Right renal pelvis (tissue), 4 donors: Measurements from ENCODE around the gene DYRK4. TPM values are rescaled to one million over a fixed set of nuclear protein-coding genes. Genes with fewer than 3 reads are reported as not detected.
"Not testable (repeated sequence)": the region's sequence is repeated elsewhere in the genome, so short reads cannot be mapped to it uniquely, and the experiment has no call there.

Source experiments
- DNase-seq, 4 donors: peaks; one replicate each; pipeline ENCODE4 v3.0.0-alpha.2; 2013; ENCODE audit warnings: low read depth in 4 of 4, low spot score in 3 of 4, missing footprints in 1 of 4
- polyA plus RNA-seq, 4 donors: library from polyadenylated mRNA; unstranded; fragments of 120-200 nt; gene quantifications; one replicate each; pipeline ENCODE4 v1.2.1, GENCODE V29; 2013; ENCODE audit not compliant: insufficient read length in 4 of 4

Gene DYRK4
- polyA plus RNA-seq, result 10 to 100 TPM; 50.7 to 57.6 (median 54.3) TPM

- DNase-seq, result peak; percentile 70 to 83 (median 75)
These were observed at the start of gene DYRK4 for GRCh38 chr12:4562034-4562657. Gene DYRK4, plus strand, starts transcription at chr12:4562208. Its CDS starts 38 bp downstream, at chr12:4562246.

GRCh38 chr12:4518106-4518728 lies 43.8 kb upstream of the DYRK4 start:
- no peak for DNase-seq

- DNase-seq, result not testable (repeated sequence)
These were observed 38.6 kb upstream of the DYRK4 start for GRCh38 chr12:4523443-4523842.

- no peak for DNase-seq
These were observed 35.0 kb upstream of the DYRK4 start for GRCh38 chr12:4526923-4527546.

DNA sequence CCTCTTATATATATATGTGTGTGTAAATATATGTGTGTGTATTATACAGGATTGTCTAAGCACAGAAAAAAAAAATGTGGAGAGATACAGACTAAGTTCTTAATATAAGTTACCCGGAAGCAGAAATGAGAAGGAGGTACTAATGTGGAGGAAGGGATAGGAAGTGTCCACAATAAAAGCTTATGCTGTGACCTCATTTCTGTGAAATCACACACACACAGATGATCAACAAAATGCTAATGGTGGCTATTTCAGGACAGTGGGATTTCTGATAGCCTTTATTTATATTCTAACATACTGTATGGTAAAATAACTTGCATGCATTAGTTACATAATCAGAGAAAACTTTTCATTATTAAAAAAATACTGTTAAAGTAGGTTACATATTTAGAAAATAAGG lies 31.8 kb upstream of the DYRK4 start:
- no peak for DNase-seq

GRCh38 chr12:4530982-4531586 lies 30.9 kb upstream of the DYRK4 start:
- DNase-seq, result no peak

DNA sequence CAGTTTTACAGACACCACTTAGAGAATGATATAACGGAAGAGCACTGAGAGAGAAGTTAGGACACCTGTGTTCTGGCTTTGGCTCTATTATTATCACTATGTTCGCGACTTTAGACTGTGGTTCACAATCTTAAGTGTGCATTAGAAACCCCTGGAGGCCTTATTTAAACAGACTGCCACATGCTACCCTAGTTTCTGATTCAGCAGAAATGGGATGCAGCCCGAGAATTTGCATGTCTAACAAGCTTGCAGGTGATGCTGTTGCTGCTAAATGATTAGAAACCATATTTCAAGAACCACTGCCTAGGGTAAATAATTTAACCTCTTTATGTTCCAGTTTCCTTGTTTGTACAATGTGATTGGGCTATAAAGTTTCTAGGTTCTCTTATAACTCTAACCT lies 26.9 kb upstream of the DYRK4 start:
- no peak for DNase-seq

DNA sequence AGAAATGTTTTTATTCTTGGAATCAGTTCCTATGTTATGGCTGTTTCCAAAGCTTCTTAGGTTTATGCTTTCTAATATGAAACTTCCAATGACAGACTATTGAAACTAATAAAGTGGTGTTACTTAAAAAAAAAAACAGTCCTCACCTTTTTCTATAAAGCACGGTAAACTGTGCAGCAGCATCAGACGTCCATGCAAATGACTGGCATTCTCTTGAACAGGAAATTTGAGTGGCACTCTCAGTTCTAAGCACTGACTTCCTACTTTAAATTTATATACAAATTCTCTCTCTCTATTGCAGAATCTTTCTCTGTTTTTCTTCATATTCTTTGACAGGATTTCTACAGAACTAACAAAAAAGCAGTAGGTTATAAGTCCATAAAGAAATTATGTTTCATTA lies 26.1 kb upstream of the DYRK4 start:
- no peak for DNase-seq

DNA sequence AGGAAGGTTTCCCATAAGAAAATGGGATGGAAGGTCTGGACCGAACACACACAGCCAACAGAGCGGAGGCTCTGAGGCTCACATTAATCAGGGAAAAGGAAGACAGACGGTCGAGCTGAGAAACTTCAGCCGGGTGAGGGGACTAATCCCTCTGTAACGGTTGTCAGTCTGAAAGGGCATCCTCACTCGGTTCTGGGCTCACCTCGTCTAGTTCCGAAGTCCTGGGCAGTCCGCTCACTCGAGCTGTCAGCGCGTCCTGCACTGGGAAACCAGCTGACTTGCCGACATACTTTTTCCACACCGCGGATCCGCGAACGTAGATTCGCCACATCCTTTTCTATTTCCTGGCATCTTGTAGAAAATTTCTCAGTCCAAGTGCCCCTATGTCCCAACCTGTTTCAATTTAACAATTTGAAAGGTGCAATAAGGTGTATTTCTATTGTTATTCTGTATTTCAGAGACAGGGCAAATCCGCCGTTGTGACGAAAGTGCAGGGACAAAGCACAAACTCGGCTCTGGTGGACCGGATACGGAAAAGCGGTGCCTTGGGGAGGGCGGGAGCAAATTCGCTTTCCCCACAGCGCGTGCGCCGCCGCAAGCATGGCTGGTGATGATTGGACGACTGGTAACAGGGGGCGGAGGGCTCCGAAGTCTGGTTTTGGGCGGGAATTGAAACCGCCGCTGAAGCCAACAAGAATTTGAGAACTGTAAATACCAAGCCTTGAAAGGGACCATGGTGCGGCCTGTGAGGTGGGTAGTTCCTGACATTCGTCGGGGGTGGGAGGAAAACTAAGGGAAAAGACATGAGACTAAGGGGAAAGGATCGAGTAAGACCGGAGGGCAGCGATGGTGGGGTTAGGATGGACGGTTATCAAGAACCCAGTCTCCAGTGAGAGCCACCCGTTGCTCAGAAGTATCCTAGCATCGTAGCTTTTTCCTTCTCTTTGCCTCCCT lies 23.5 kb upstream of the DYRK4 start, which contains the start of gene RAD51AP1:
Gene RAD51AP1 (plus strand): TSS at position 684 of the 954 bp plus-strand sequence. CDS start 50 bp downstream, at position 734.
- peak; percentile 91 to 93 (median 92) for DNase-seq

- DNase-seq, result no peak
These were observed 22.7 kb upstream of the DYRK4 start for GRCh38 chr12:4539167-4539870.

- no peak for DNase-seq
These were observed 21.8 kb upstream of the DYRK4 start for GRCh38 chr12:4540170-4540569.

- DNase-seq, result no peak
These were observed 21.4 kb upstream of the DYRK4 start for GRCh38 chr12:4540638-4541037.

DNA sequence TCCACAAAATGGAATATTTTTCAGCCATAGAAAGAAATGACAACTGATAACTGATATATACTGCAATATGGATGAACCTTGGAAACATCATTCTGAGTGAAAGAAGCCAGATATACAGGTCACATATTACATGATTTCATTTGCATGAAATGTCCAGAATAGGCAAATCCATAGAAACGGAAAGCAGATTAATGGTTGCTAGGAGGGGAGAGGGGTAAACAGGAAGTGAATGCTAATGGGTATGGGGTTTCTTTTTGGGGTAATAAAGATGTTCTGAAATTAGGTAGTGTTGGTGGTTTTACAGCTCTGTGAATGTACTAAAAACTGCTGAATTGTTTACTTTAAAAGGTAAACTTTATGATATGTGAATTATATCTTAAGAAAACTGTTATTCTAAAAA lies 16.8 kb upstream of the DYRK4 start:
- DNase-seq, result no peak

GRCh38 chr12:4552191-4552590 lies 9.8 kb upstream of the DYRK4 start:
- DNase-seq, result no peak

- DNase-seq, result no peak
These were observed 8.1 kb upstream of the DYRK4 start for GRCh38 chr12:4553943-4554342.

DNA sequence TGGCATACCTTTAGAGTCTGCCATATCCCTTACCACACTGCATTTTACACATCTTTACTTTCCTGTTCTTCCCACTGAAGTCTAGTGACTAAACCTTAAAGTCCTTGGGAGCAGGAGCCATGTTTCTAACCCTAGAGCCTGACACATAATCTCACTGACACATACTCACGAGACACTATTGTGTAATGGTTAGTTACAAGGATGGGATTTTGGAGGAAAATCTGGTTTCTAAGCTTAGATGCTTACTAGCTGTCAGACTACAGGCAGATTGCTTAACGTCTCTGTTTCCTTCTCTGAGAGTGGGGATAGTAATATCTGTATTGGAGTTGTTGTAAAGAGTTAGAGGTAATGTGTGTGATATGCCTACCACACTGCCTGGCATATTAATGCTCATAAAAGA lies 6.2 kb upstream of the DYRK4 start:
- no peak for DNase-seq

DNA sequence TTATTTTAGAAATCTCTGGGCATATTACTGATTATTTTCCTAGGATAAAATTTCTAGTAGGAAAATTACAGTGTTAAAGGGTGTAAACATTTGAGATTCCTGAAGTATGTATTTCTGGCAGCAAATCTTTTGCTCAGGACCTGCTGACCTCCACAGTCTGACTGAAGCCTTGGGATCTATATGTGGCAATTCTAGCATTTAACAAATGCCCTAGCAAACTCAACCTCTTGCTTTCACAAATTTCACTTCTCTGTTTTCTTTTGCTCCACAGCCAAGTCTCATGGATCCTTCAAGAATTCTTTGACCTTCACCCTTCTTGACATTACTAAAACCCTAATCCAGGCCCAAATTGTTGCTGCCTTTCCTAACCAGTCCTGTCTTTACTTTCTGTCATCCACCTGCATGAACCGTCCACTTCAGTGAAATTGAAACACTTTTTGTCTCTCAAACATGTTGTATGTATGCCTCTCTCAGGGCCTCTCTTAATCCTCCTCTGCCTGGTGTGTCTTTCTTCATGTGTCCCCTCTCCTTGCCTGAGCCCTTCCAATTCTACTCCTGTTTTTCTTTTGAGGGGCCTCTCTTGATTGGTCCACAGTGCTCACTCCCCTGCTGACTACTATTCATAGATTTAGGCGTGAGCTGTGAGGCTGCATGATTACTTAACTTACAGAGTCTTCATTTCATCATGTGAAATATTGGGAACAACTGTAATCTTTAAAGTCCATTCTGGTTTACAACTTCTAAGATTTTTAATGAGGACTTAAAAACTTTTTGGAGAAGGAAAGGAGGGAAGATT lies 5.1 kb upstream of the DYRK4 start:
- DNase-seq, result no peak

DNA sequence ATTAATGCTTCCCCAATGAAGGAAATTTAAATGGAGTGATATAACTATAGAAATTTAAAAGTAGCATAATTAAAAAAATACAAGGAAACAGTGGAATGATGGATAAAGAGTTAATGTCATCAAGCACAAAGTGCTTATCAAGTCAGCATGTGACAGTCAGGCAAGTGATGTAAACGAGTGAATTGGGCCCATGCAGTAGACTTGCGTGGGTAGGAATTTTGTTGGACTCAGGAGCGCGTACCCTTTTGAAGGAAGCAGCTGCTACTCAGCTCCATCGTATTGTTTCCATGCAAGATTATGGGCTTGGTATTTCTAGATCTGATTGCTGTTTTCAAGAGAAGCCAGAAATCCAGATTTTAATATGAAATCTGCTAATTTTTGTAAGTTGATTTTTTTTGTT lies 4.4 kb upstream of the DYRK4 start:
- DNase-seq, result no peak

- DNase-seq, result no peak
These were observed 3.8 kb upstream of the DYRK4 start for GRCh38 chr12:4558171-4558570.
